ENCODE measurements around the gene FRMD4A.

FRMD4A gene

GRCh38 chr10:13709931-13710650 lies 620.6 kb downstream of the FRMD4A start:
- TF ChIP-seq REST (IDR thresholded peaks at IDR 0.05; ENCODE audit: insufficient replicate concordance, low read depth): no peak
- TF ChIP-seq SPI1 (IDR thresholded peaks at IDR 0.05; ENCODE audit: borderline replicate concordance, low read depth): no peak
- Histone ChIP-seq H3K4me3 (replicated peaks; ENCODE audit: insufficient read depth, low read length) (no peak overlapping the region), H3K27ac (replicated peaks) (no peak overlapping the region), H3K27me3 (ENCODE audit: insufficient read depth, poor library complexity, severe bottlenecking) (no peaks in the 10 kb centered on the region)
- no peak for DNase-seq (ENCODE audit: low read depth in 1 of 2, low spot score in 1 of 2)

- H3K27me3 ChIP-seq (ENCODE audit: insufficient read depth, poor library complexity, severe bottlenecking): no peaks in the 10 kb centered on the region
- no peak for TF ChIP-seq REST (IDR thresholded peaks at IDR 0.05; ENCODE audit: insufficient replicate concordance, low read depth)
- no peak for TF ChIP-seq SPI1 (IDR thresholded peaks at IDR 0.05; ENCODE audit: borderline replicate concordance, low read depth)
- TF ChIP-seq GABPA (IDR thresholded peaks at IDR 0.05; ENCODE audit: low read depth): no peak
- no peak for TF ChIP-seq CTCF (IDR thresholded peaks at IDR 0.05; ENCODE audit: insufficient read depth, low read length)
- no peak for TF ChIP-seq POLR2AphosphoS5 (IDR thresholded peaks at IDR 0.05; ENCODE audit: low read depth)
- H3K27ac ChIP-seq (replicated peaks): no peak overlapping the region
- DNase-seq (ENCODE audit: low read depth in 1 of 2, low spot score in 1 of 2): no peak
- H3K4me3 ChIP-seq (replicated peaks; ENCODE audit: insufficient read depth, low read length): no peak overlapping the region
Measured at GRCh38 chr10:13708256-13708990, 622.3 kb downstream of the FRMD4A start.

- no peak overlapping the region for H3K27ac ChIP-seq (replicated peaks)
- TF ChIP-seq POLR2AphosphoS5 (IDR thresholded peaks at IDR 0.05; ENCODE audit: low read depth): no peak
- TF ChIP-seq SPI1 (IDR thresholded peaks at IDR 0.05; ENCODE audit: borderline replicate concordance, low read depth): no peak
- no peak for TF ChIP-seq REST (IDR thresholded peaks at IDR 0.05; ENCODE audit: insufficient replicate concordance, low read depth)
- TF ChIP-seq GABPA (IDR thresholded peaks at IDR 0.05; ENCODE audit: low read depth): no peak
- TF ChIP-seq CTCF (IDR thresholded peaks at IDR 0.05; ENCODE audit: insufficient read depth, low read length): no peak
- DNase-seq (ENCODE audit: low read depth in 1 of 2, low spot score in 1 of 2): no peak
- H3K4me3 ChIP-seq (replicated peaks; ENCODE audit: insufficient read depth, low read length): no peak overlapping the region
- no peaks in the 10 kb centered on the region for H3K27me3 ChIP-seq (ENCODE audit: insufficient read depth, poor library complexity, severe bottlenecking)
Measured at GRCh38 chr10:13707156-13707881, 623.4 kb downstream of the FRMD4A start.

All from HL-60 (cell line).